ENCODE measurements around the gene ADGRB2.

ADGRB2 gene

GRCh38 chr1:31739346-31739745 lies 24.8 kb downstream of the ADGRB2 start:
- Histone ChIP-seq H3K27ac (ENCODE audit: extremely low read depth, low read depth, low read length) (no peak overlapping the region), H3K9me3 (ENCODE audit: control insufficient read depth, insufficient read depth, low read depth, low read length) (no peaks in the 10 kb centered on the region), H3K4me1 (ENCODE audit: control insufficient read depth, insufficient read depth, low read length) (no peaks in the 10 kb centered on the region), H3K36me3 (ENCODE audit: control insufficient read depth in 2 of 2, insufficient read depth in 1 of 2, low read length in 2 of 2) (peaks cover 0 to 58% of the 10 kb centered on the region in 2 experiments; a peak in 1 of 3 replicates), H3K4me3 (ENCODE audit: low read depth, low read length) (no peak overlapping the region)
- ChIA-PET POLR2A (no interaction called here), CTCF (interaction anchor here (0.6 kb wide), 1 partner anchor 18 kb away, joined by 3 read pairs; no protein-coding TSS in a partner anchor)
- TF ChIP-seq KLF10 (tag by site-specific recombination; IDR thresholded peaks at IDR 0.05) (no peak), ZNF510 (tag by site-specific recombination; IDR thresholded peaks at IDR 0.05; ENCODE audit: insufficient replicate concordance) (no peak), SP7 (tag by site-specific recombination; IDR thresholded peaks at IDR 0.05) (peak; percentile 37; the same call in 1 of the 2 replicates), ZNF629 (tag by site-specific recombination; IDR thresholded peaks at IDR 0.05) (peak; percentile 72), ZNF529 (tag by site-specific recombination; IDR thresholded peaks at IDR 0.05; ENCODE audit: insufficient replicate concordance) (no peak), KLF1 (tag by site-specific recombination; IDR thresholded peaks at IDR 0.05) (peak; percentile 59), ZBTB17 (tag by site-specific recombination; IDR thresholded peaks at IDR 0.05) (peak; percentile 36; the same call in 1 of the 2 replicates), ZNF521 (tag by site-specific recombination; IDR thresholded peaks at IDR 0.05) (no peak), ZNF600 (tag by site-specific recombination; IDR thresholded peaks at IDR 0.05) (peak; percentile 62), ZNF10 (tag by site-specific recombination; IDR thresholded peaks at IDR 0.05) (no peak), ZFP41 (tag by site-specific recombination; IDR thresholded peaks at IDR 0.05; ENCODE audit: borderline replicate concordance) (no peak), FEZF1 (tag by site-specific recombination; IDR thresholded peaks at IDR 0.05) (no peak), ZIC2 (tag by site-specific recombination; IDR thresholded peaks at IDR 0.05) (peak; percentile 48), ZNF341 (tag by site-specific recombination; IDR thresholded peaks at IDR 0.05; ENCODE audit: low read depth) (peak; percentile 50; the same call in 1 of the 2 replicates), SP2 (tag by site-specific recombination; IDR thresholded peaks at IDR 0.05) (peak; percentile 56), ZBTB21 (tag by site-specific recombination; IDR thresholded peaks at IDR 0.05) (0 out of 2 replicates have a peak, but pooled peaks have one; percentile 38), ZNF214 (tag by site-specific recombination; IDR thresholded peaks at IDR 0.05; ENCODE audit: borderline replicate concordance) (no peak)
- TF ChIP-seq, protein P1, sequence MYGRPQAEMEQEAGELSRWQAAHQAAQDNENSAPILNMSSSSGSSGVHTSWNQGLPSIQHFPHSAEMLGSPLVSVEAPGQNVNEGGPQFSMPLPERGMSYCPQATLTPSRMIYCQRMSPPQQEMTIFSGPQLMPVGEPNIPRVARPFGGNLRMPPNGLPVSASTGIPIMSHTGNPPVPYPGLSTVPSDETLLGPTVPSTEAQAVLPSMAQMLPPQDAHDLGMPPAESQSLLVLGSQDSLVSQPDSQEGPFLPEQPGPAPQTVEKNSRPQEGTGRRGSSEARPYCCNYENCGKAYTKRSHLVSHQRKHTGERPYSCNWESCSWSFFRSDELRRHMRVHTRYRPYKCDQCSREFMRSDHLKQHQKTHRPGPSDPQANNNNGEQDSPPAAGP (tag by site-specific recombination; IDR thresholded peaks at IDR 0.05): 0 out of 2 replicates have a peak, but pooled peaks have one; percentile 57
- TF ChIP-seq, protein P2, sequence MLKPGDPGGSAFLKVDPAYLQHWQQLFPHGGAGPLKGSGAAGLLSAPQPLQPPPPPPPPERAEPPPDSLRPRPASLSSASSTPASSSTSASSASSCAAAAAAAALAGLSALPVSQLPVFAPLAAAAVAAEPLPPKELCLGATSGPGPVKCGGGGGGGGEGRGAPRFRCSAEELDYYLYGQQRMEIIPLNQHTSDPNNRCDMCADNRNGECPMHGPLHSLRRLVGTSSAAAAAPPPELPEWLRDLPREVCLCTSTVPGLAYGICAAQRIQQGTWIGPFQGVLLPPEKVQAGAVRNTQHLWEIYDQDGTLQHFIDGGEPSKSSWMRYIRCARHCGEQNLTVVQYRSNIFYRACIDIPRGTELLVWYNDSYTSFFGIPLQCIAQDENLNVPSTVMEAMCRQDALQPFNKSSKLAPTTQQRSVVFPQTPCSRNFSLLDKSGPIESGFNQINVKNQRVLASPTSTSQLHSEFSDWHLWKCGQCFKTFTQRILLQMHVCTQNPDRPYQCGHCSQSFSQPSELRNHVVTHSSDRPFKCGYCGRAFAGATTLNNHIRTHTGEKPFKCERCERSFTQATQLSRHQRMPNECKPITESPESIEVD (tag by site-specific recombination; IDR thresholded peaks at IDR 0.05): no peak
- TF ChIP-seq, protein P3, sequence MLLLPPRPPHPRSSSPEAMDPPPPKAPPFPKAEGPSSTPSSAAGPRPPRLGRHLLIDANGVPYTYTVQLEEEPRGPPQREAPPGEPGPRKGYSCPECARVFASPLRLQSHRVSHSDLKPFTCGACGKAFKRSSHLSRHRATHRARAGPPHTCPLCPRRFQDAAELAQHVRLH (tag by site-specific recombination; IDR thresholded peaks at IDR 0.05): no peak

DNA sequence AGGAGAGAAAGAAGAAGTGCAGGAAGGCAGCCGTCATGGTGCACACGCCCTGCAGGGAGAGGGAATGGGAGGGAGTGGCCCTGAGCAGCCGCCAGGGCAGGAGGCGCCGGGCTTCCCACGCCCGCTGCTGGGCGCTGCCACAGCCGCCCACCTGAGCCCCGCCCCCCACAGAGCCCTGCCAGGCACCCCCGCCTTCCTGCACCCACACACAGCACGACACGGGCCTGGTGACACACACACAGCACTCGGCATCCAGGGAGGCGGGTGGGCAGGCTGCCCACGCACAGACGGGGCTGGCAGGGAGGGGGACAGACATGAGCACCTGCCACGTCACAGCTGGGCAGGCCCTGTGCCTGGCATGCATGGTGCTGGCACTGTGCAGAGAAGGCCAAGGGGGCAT lies 27.5 kb downstream of the ADGRB2 start:
- H3K9me3 ChIP-seq (ENCODE audit: control insufficient read depth, insufficient read depth, low read depth, low read length): no peaks in the 10 kb centered on the region
- POLR2A ChIA-PET: no interaction called here
- H3K4me1 ChIP-seq (ENCODE audit: control insufficient read depth, insufficient read depth, low read length): no peaks in the 10 kb centered on the region
- H3K27ac ChIP-seq (ENCODE audit: extremely low read depth, low read depth, low read length): no peak overlapping the region
- H3K4me3 ChIP-seq (ENCODE audit: low read depth, low read length): no peak overlapping the region
- peaks cover 0 to 70% of the 10 kb centered on the region in 2 experiments; a peak in 1 of 3 replicates for H3K36me3 ChIP-seq (ENCODE audit: control insufficient read depth in 2 of 2, insufficient read depth in 1 of 2, low read length in 2 of 2)
- CTCF ChIA-PET: interaction anchor here (1.3 kb wide), 1 partner anchor 9 kb away, joined by 8 read pairs; no protein-coding TSS in a partner anchor
- TF ChIP-seq ZNF18 (tag by site-specific recombination; IDR thresholded peaks at IDR 0.05) (no peak), BCL11B (tag by site-specific recombination; IDR thresholded peaks at IDR 0.05; ENCODE audit: low read depth) (no peak), OVOL3 (tag by site-specific recombination; IDR thresholded peaks at IDR 0.05) (no peak), ZNF596 (tag by site-specific recombination; IDR thresholded peaks at IDR 0.05) (no peak), ZNF311 (tag by site-specific recombination; IDR thresholded peaks at IDR 0.05; ENCODE audit: borderline replicate concordance) (no peak), ZSCAN16 (tag by site-specific recombination; IDR thresholded peaks at IDR 0.05) (no peak), ZNF658 (tag by site-specific recombination; IDR thresholded peaks at IDR 0.05) (no peak), ZFP37 (tag by site-specific recombination; IDR thresholded peaks at IDR 0.05) (no peak)
- TF ChIP-seq, protein P4, sequence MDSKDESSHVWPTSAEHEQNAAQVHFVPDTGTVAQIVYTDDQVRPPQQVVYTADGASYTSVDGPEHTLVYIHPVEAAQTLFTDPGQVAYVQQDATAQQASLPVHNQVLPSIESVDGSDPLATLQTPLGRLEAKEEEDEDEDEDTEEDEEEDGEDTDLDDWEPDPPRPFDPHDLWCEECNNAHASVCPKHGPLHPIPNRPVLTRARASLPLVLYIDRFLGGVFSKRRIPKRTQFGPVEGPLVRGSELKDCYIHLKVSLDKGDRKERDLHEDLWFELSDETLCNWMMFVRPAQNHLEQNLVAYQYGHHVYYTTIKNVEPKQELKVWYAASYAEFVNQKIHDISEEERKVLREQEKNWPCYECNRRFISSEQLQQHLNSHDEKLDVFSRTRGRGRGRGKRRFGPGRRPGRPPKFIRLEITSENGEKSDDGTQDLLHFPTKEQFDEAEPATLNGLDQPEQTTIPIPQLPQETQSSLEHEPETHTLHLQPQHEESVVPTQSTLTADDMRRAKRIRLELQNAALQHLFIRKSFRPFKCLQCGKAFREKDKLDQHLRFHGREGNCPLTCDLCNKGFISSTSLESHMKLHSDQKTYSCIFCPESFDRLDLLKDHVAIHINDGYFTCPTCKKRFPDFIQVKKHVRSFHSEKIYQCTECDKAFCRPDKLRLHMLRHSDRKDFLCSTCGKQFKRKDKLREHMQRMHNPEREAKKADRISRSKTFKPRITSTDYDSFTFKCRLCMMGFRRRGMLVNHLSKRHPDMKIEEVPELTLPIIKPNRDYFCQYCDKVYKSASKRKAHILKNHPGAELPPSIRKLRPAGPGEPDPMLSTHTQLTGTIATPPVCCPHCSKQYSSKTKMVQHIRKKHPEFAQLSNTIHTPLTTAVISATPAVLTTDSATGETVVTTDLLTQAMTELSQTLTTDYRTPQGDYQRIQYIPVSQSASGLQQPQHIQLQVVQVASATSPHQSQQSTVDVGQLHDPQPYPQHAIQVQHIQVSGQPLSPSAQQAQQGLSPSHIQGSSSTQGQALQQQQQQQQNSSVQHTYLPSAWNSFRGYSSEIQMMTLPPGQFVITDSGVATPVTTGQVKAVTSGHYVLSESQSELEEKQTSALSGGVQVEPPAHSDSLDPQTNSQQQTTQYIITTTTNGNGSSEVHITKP (tag by site-specific recombination; IDR thresholded peaks at IDR 0.05): no peak
